HG03558 (cell line): ENCODE data around the gene SULT1A1.
"Not testable (repeated sequence)": the region's sequence is repeated elsewhere in the genome, so short reads cannot be mapped to it uniquely, and the experiment has no call there.

Experiments
- ATAC-seq: cut with Tn5 transposase; IDR thresholded peaks from one replicate; pipeline ENCODE4 v1.9.1; 2021; ENCODE audit warnings: moderate number of reproducible peaks; ENCODE audit not compliant: unreplicated experiment; ENCODE audit errors: extremely low read depth

Gene SULT1A1

DNA sequence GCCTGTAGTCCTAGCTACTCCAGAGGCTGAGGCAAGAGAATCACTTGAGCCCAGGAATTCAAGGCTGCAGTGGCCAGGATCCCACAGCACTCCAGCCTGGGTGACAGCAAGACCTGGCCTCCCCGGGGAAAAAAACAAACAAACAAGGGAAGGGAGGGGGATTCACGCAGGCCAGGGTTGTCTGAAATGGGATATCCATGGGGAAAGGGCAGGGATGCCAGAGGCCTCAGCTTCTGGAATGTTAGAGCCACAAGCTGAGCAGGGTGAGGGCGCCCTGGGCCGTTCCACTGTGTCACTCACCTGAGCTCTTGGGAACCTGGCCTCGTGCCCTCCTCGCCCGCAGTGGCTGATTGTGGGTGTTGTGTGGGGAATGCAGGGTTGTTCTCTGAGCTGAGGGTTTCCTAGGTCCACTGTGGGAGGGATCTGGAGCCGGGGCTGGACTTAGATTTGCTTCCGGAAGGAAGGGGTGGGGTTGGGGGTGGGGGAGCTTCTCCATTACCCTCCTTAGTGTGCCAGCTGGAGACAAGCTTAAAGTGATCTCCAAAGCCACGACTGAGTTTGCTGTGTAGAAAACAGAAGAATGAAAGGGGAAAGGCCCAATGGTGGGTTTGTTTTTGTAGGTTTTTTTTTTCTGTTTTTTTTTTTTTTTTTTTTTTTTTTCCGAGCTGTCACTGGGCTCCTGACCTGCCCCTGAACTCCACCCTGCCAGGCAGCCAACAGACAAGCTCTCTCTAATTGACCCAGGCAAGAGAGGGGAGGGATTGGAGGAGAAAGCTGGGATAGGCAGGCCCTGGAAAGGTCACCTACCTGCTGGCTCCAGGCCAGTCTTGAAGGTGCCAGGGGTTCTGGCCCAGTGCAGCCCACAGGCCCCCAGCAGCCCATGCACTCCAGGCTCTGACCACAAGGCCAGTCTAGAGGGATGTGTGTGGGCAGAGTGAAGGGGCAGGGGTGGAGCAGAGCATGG, at the start of gene SULT1A1:
Gene SULT1A1 (minus strand): TSS at position 414 of the 964 bp plus-strand sequence. CDS start 1,189 bp downstream, outside the sequence.
- no peak for ATAC-seq

DNA sequence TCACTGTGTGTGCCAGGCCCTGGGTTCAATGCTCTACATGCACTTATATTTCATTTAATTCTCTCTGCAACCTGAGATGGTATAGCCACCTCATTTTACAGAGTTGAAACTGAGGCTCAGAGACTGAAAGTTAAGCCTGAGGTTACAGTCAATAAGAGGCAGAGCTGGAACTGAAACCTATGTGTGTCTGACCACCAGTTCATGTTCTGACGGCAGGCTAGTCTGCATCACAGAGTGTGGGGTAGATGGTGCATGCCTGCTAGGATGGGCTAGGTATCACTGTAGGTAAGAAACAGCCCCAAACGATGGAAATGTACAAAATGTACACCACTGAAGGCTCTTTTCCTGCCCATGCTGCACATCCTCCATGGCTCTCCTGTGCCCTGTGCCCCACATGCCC, 30.1 kb upstream of the SULT1A1 start:
- not testable (repeated sequence) for ATAC-seq

DNA sequence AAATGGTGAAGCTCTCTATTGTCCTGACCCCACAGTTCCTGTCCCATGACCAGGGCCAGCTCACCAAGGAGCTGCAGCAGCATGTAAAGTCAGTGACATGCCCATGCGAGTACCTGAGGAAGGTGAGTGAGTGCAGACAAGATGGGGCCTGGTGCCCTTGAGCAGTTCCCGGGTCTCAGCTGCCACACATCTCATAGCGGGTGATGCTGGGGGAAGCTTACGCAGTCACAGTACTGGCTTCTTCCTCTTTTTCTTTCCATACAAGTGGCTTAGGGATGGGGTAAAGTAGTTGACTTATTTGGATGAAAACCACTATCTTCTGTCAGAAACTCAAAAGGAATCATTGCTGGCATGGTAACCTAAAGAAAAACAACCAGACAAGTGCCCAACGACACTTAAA, 28.5 kb upstream of the SULT1A1 start:
- not testable (repeated sequence) for ATAC-seq

DNA sequence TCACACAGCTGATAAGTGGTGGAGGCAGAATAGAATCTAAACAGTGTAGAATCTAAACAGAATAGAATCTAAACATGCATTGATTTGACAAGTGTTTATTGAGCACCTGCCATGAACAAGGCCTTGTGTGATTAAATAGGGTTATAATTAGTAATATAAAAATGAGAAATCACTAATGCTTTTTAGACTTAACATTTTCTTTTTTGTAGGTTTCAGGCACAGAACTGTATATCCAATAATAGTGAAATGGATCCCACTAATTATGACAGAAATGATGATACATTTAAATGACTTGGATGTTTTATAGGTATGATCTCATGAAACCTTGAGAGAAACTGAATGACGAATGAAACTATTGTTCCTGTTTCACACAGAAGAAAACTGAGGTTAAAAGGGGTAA, 27.9 kb upstream of the SULT1A1 start, which contains the start of gene NPIPB8:
Gene NPIPB8 (plus strand): TSS at position 301 of the 400 bp plus-strand sequence. CDS start 296 bp downstream, outside the sequence.
- not testable (repeated sequence) for ATAC-seq

DNA sequence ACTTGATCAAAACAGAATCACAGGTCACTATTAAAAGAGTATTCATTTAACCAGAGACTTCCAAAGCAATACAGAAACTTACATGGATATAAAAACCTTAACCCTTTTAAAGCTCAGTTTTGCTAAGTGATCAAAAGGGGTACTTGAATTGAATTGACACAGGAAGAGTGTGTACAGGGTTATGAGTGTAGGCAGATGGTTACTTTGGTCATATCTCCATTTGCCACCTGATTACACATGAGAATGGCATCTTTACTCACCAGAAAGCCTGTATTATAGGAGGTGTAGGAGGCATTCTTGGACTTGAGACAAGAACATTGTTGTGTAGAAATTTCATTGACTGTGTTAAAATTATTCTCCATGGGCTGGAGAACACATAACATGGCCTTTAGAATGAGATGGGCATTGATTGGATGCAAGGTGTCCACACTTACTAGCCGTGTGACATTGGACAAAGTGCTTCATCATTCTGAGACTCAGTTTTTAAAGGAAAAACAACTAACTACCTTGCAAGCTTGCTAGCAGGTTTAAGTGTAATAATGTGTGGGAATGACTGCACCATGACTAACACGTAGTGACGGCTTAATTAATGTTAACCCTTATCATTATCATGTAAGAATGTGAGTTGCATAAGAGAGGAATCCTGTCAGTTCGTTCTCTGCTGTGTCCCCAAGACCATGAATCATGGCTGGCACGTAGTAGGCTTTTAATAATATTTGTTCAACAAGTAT, 26.4 kb upstream of the SULT1A1 start:
- not testable (repeated sequence) for ATAC-seq

DNA sequence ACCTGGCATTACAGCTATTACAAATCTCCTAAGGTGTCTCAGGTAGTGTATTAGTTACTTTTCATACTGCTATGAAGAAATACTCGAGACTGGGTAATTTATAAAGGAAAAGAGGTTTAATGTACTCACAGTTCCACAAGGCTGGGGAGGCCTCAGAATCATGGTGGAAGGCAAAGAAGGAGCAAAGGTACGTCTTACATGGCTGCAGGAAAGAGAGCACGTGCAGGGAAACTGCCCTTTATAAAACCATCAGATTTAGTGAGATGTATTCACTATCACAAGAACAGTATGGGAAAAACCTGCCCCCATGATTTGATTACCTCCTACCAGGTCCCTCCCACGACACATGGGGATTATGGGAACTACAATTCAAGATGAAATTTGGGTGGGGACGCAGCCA, 21.1 kb upstream of the SULT1A1 start:
- not testable (repeated sequence) for ATAC-seq

DNA sequence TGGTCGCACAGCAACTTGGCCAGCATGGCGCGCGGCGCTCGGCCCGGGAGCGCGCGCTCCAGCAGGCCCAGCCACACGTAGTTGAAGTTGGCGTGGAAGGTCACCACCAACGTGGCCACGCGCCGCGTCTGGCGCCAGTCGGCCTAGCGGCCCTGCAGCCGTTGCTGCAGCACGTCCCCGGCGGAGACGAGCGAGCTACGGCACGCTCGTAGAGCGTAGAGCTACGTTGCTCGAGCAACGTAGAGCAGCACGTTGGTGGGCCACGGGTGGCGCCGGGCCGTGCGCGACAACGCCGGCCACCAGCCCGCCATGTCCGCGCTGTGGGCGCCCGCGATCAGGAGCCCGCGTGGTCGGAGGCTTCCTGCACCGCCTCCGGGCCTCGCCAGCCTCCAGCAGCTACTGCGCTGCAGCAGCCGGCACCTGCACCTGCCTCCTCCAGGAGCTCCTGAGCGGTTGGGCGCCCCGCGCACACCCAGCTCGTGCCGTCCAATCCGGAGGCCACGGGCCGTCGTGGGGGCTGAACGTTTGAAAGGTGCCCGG, 13.4 kb upstream of the SULT1A1 start:
- ATAC-seq: no peak

DNA sequence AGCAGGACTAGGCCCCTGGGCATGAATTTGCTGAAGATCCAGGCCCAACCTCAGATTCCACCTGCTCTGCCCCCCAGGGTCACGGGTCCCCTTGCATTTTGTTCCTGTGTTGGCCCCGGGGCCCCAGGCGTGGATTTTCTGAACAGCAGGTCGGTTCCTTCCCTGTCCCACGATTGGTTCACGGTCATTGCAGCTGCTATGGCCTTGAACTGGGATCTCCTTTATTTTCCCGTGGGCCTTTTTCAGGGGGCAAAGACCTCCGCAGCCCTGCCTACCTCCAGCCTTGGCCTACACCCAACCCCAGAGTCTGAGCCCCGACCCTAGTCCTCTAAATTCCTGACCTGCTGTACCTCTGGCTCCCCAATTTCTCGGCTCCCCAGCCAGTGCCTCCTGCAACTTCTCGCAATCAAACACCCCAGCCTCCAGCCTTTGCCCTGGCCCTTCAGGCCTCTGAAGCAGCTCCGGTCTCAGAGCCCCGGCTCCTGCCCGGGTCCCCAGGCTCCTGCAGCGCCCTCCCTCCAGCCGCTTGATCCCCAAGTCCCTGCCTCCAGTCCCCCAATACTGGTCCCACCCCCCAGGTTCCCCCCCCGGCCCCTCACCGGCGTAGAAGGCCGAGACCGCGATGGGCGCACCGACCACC, 12.8 kb upstream of the SULT1A1 start:
- ATAC-seq: not testable (repeated sequence)

DNA sequence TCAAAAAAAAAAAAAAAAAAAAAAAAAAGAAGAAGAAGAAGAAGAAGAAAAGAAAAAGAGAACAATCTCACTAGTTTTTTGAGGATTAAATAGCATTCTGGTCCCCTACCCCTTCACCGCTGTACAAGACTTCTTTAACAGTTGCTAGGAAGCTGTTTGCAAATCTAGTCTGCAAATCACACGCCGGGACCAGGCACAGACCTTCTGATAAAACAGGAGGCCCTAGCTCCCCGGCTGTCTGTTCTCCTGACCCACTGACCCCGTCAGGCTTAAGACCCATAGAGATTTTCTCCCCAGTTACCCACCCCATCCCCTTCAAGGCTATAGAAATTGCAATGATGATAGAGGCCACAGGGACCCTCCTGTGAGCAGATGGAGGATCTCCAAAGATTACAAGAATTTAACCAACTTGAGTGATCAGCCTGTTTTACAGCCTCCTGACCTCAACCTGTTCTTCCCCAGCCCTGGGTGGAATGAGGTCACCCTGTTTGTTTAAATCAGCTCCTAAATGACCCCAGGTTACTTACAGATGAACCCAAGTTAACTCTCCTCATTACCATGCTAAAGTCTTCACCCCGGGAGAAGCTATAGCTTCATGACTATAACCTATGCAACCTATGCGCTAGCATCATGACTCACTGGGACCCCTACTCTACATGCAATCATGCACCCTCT, 11.8 kb upstream of the SULT1A1 start:
- ATAC-seq: no peak

DNA sequence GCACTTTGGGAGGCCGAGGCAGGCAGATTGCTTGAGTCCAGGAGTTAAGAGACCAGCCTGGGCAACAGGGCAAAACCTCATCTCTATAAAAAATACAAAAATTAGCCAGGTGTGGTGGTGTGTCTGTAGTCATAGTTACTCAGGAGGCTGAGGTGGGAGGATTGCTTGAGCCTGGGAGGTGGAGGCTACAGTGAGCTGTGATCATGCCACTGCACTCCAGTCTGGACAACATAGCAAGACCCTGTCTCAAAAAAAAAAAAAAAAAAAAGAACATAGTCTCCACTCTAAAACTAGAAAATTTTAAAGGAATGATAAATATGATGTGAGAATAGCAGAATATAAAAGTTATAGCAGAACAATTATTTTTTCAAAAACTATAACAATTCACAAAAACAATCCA, 10.5 kb upstream of the SULT1A1 start:
- ATAC-seq: not testable (repeated sequence)

DNA sequence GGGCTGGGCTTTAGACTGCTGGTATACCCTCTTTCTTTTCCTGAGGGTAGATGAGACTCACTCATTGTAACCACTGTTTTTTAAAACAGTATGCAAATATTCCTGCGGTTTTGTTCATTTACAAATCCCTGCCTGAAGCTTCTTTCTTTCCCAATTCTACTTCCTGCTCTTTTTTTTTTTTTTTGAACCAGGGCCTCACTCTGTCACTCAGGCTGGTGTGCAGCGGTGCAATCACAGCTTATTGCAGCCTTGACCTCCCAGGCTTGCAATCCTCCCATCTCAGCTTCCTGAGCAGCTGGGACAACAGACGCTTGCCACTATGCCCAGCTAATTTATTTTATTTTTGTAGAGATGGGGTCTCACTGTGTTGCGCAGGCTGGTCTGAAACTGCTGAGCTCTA, 8.0 kb upstream of the SULT1A1 start:
- no peak for ATAC-seq

DNA sequence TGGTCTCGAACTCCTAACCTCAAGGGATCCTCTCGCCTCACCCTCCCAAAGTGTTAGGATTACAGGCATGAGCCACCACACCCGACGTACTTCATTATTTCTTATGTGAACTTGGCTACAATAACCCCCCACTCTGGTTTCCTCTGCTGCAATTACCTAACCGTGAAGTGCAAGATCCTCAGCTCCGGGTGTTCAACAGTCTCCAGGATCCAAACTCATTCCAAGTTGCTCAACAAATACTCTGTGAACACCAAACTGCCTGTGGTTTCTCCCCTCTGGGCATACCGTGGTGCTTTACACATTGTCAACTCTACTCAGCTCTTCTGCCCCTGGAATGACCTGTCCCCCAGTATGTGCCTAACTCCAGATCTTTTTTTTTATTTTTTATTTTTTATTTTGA, 6.8 kb upstream of the SULT1A1 start:
- no peak for ATAC-seq

DNA sequence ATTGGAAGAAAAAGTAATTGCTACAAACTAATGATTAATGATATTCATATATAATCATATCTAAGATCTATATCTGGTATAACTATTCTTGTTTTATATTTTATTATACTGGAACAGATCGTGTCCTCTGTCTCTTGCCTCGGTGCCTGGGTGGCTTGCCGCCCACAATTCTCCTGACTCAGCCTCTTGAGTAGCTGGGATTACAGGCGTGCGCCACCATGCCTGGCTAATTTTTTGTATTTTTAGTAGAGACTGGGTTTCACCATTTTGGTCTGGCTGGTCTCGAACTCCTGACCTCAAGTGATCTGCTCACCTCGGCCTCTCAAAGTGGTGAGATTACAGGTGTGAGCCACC, 6.4 kb upstream of the SULT1A1 start:
- not testable (repeated sequence) for ATAC-seq

DNA sequence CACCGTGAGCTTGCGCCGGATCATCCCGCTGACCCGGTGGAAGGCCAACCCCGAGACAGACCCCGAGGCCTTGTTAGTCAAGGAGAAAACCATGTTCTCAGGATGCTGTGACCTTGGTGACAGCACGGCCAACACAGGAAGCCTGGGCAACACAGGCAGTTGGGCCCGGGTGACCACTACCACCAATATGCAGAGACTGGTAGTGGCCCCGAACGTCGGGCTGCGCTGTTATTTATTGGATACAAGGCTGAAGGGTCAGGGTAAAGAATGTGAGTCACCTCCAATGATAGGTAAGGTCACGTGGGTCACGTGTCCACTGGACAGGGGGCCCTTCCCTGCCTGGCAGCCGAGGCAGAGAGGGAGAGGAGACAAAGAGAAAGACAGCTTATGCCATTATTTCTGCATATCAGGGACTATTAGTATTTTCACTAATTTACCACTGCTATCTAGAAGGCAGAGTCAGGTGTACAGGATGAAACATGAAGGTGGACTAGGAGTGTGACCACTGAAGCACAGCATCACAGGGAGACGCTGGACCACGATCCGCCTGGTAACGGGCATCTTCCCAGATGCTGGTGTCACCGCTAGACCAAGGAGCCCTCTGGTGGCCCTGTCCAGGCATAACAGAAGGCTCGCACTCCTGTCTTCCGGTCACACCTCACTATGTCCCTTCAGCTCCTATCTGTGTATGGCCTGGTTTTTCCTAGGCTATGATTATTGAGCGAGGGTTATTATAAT, 5.8 kb upstream of the SULT1A1 start:
- not testable (repeated sequence) for ATAC-seq

DNA sequence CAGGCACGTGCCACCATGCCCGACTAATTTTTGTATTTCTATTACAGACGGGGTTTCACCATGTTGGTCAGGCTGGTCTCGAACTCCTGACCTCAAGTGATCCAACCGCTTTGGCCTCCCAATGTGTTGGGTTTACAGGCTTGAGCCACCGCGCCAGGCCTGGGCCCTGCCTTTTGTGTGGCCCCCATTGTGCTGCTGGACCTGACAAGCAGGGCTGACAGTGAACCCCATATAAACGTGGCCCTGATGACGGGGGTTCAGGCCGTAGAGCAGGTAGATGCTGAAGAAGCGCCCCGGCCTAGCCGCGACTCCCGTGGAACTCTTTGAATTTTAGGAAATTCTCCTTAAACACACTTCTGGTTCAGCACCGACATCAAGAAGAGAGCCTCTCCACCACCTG, 4.7 kb upstream of the SULT1A1 start:
- ATAC-seq: not testable (repeated sequence)

DNA sequence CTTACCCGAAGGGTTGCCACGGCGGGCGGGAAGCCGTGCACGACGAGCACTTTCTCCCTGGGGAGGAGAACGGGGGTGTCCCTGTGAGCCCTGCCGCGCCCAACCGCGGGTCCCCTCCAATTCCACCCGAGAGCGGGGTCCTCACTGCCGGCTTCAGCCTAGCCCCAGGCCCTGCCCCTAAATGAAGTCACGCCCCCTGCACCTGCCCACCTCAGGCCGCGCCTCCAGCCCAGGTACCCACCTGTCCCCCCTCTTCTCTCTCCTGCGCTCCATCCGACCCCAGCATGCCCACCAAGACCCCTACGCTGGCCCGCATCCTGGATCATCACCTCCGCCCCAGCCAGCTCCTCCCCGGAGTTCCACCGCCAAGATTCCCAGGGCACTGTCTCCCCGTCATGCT, 4.1 kb upstream of the SULT1A1 start:
- ATAC-seq: not testable (repeated sequence)

DNA sequence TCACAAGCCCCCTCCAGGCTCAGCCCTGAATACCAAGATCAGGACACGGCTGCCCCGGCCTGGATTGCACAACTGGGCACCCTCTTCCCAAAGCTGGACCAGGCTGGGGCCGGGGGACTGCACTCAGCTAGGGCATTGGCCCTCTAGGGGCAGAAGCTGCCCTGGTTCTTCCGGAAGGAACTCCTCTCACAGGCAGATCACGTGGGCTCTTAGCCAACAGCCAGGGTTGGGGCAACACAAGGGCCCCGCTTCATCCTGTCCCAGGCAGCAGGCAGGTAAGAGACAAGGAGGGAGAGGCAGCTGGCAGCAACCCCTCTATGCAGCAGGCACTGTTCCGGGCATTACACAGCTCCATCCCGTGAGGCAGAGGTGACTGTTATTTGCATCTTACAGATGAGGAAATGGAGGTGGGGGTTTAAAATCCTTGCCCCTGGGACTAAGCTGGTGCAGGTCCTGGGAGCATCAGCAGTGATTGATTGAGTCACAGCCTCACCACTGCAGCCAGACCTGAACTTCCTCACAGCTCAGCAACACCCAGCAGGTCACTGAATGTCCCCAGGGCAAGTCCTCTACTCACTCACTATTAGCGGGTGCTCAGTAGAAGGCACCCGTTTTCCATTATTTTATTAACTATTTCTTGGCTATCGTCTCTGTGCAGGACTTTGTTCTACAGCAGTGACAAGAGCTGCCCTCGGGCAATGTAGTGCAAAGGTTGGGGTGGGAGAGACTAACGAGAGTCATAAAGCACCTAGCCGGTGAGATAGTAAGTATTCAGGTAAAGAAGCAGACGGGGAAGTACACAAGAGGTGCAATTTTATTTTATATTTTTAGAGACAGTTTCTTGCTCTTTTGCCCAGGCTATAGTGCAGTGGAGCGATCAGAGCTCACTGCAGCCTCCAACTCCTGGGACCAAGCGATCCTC, 2.8 kb upstream of the SULT1A1 start:
- ATAC-seq: not testable (repeated sequence)

DNA sequence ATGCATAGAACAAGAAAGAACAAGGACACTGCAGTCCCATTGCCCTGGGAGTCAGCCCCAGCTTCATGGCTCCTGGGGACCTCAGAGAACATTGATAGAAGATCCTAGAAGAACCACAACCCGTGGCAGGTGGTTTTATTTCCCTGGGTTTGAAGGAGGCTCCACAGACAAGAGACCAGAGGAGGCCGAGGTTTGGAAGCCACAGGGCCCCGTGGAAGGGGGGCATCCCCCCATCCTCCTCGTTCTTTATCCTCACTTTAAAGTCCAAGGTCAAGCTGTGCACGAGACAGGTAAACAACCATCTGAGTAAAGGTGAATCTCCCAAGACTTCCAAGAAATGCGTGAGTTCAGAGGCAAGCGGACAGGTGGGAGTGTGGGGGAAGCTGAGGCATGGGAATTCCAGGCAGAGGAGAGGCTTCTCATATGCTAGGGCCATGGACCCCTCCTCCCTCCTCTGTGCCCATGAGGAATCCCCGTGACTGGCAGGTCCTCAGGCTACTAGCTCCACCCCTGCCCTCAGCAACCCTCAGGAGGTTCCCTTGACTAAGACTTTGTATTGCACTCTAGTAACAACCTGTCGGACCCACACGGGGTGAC, 849 bp upstream of the SULT1A1 start:
- ATAC-seq: no peak
